Heart left ventricle (tissue), 13 donors: ENCODE data around the gene TM9SF4.

ENCODE experiments used
- POLR2A ChIP-seq, 2 donors: fragments of 450-650 bp; IDR thresholded peaks; one replicate each; pipeline ENCODE4 v1.6.1; 2017; ENCODE audit warnings: antibody characterized with exemption in 2 of 2, mild to moderate bottlenecking in 2 of 2, moderate library complexity in 2 of 2
- TF ChIP-seq, protein P1 (sequence below), 12 donors: fragments of 200-600 bp; sonication (generic) in 4 of 12; IDR thresholded peaks; one replicate each; pipeline versions ENCODE4 v1.5.0 to v1.8.0; 2018 to 2022; ENCODE audit warnings: antibody characterized with exemption in 12 of 12, mild to moderate bottlenecking in 5 of 12
- donor health status: ischemic (EF 13 %, LVEDD 7.1; RV severe dilation, severe dysfunction).
- donor health status: DM: no; HTN: yes; CAD: no.
- donor health status: DM: no; HTN: no; CAD: no.
- donor health status: ischemic (EF 25% LVEDD 6.9; RV normal size, moderate dysfunction).
- donor health status: ischemic (EF 25% LVEDD 5.7; RV mildly dilated, moderate dysfunction).
- donor health status: ischemic (EF 35%, LVEDD 5.7; RV mildly dilated, moderate dysfunction).
- donor health status: nonischemic (EF 11% LVEDD 7.7; RV severe dilation, severe dysfunction).
- donor health status: DM: yes; HTN: yes; CAD: no.
- donor health status: PGD.
- donor health status: ischemic (EF 29% LVEDD 5.4; RV normal size, mild dysfunction).
- donor health status: nonischemic (EF 23%, LVEDD 6.1; RV moderate dilation, normal function).

DNA sequence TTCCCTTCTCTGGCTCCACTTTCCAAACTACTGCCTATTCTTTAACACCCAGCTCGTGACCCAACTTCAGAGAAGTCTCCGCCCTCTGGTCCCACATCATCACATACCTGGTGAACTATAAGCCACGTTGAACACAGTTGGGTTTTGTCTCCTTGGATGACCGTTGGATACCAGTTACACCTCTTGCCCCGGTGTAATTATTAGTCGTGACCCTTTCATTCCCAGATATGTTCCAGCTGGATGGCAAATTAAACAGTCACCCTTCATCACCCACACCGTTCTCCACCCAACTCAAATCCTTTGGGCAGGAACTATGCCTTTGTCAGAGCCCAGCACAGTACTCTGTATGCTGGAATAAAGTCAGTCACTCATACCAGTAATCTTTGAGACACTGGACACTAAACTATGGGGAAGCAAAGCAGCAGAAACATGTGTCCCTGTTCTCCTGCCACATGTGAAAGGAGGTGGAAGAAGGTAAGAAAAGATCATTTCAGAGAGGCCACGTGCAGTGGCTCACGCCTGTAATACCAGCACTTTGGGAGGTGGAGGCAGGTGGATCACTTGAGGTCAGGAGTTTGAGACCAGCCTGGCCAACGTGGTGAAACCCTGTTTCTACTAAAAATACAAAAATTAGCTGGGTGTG, 75.6 kb downstream of the TM9SF4 start:
- TF ChIP-seq, protein P1, sequence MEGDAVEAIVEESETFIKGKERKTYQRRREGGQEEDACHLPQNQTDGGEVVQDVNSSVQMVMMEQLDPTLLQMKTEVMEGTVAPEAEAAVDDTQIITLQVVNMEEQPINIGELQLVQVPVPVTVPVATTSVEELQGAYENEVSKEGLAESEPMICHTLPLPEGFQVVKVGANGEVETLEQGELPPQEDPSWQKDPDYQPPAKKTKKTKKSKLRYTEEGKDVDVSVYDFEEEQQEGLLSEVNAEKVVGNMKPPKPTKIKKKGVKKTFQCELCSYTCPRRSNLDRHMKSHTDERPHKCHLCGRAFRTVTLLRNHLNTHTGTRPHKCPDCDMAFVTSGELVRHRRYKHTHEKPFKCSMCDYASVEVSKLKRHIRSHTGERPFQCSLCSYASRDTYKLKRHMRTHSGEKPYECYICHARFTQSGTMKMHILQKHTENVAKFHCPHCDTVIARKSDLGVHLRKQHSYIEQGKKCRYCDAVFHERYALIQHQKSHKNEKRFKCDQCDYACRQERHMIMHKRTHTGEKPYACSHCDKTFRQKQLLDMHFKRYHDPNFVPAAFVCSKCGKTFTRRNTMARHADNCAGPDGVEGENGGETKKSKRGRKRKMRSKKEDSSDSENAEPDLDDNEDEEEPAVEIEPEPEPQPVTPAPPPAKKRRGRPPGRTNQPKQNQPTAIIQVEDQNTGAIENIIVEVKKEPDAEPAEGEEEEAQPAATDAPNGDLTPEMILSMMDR (IDR thresholded peaks at IDR 0.05) = no peak
- no peak for TF ChIP-seq POLR2A (IDR thresholded peaks at IDR 0.05)
